Activated effector memory CD4-positive, alpha-beta T cell treated with Interleukin-2 at 50 U/mL for 16 hours (primary cell): ENCODE measurements around the gene TBC1D1.

ENCODE experiments used
- DNase-seq: peaks from one replicate; pipeline ENCODE4 v3.0.0-alpha.2; 2020

Gene TBC1D1

DNA sequence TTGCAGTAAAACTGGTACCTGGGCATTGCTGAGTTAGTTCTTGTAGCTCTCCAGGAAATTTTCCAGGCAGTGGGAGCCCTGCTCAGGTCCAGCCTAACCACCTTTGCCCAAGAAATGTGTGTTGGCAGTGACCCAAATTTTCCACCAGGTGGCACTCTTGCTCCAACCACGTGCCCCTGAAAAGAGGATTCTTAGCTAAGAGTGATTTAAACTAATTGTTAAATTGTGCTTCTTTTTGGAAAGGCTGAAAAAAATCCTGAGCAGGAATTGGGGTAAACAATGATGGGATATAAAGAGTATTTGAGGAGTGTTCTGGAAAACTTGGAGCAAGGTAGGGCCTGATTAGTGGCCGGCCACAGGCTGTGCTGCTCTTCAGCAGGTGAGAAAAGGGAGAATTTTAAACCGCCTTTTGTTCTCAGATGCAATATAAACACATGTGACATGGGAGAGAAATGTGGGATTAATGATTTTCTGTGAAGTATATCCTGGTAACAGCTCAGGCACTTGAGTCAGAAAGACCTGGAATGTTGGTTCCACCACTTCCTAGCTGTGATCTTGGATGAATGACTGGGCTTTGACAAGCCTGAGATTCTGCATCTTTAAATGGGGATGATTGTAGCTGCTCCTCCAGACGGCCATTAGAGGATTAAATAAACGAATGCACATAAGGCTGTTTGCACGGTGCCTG, 288.9 kb downstream of the TBC1D1 start:
- DNase-seq = peak; percentile 58

DNA sequence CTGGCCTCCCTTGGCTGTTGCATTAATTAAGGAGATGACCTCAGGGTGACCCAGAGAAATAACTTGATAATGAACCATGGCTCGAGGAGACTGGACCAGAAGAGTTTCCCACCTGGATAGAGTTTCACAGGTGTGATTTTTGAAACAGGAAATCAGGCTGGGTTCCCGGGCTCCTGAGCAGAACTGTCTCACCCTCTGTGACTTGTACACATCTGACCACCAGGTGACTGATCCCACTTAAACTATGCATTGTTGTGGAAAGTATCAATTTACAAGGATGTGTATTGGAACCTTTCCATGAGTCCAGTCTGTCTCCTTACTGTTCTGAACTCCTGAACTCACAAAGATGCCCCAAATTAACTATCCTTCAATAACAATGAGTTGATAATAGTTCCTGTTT, 289.6 kb downstream of the TBC1D1 start:
- no peak for DNase-seq

GRCh38 chr4:38181286-38181685, 290.4 kb downstream of the TBC1D1 start:
- no peak for DNase-seq

- no peak for DNase-seq
These were observed 291.6 kb downstream of the TBC1D1 start for GRCh38 chr4:38182334-38182998.

GRCh38 chr4:38184404-38184803, 293.5 kb downstream of the TBC1D1 start:
- DNase-seq = no peak

DNA sequence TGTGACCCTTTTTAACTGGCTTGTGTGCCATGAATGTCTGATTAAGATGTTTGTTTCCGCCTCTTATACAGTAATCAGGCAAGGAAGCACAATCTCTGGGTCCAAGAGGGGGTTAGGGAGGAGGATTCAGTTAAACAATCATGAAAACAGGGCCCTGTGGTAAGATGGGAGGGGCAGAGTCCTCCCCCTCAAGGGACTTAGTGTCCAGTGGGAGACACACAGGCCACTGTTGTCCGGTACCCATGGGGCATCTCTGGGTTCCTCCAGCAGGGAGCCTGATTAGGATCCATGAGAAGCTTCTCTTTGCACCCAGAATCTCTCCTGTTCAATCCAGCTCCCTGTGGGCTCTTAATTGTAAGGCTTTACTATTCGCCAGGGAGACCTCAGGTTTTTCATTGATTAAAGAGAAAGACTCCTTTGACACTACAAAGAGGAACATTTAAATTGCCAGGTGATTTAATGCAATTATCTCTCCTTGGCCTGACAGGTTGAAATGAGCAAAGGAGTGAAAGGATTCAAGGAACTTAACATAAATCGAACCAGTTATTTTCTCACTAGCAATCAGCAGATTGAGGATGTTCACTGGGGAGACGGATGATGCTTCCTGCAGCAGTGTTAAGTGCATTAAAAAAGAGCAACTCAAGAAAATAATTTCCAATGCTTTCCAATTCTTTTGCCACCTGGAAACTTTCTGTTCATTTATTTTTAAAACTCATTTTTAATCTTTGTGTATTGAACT, 294.7 kb downstream of the TBC1D1 start:
- DNase-seq = no peak

- DNase-seq = no peak
These were observed 297.3 kb downstream of the TBC1D1 start for GRCh38 chr4:38188136-38188535.

- DNase-seq = no peak
These were observed 297.8 kb downstream of the TBC1D1 start for GRCh38 chr4:38188631-38189101.
